ENCODE results near the gene GPR108. TPM values are rescaled to one million over a fixed set of nuclear protein-coding genes. Genes with fewer than 3 reads are reported as not detected.
"Not testable (repeated sequence)": the region's sequence is repeated elsewhere in the genome, so short reads cannot be mapped to it uniquely, and the experiment has no call there.

GPR108 gene
- total and polyA plus RNA-seq, 11 donors = 19.2 to 47.9 (median 31.1) TPM

DNA sequence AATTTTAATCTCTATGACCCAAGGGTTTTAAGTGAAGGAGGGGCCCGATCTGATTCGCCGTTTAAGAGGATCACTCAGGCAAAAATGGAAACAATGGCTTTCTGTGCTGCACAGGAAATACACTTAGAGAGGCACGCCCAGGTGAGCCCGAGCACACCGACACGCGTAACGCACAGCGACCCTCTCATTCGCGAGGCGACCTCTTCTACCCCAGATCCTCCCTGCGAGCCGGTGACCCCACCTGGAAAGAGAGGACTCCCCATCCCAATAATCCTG is 29.6 kb upstream of the GPR108 start:
- ATAC-seq (peak in 3 of 4 donors; percentile 8 to 38 (median 33)), DNase-seq (no peak)
- H3K9me3 ChIP-seq = no peaks in the 10 kb centered on the region
- peaks cover 0 to 26% (median 10%) of the 10 kb centered on the region in 12 donors for H3K4me1 ChIP-seq
- peak overlapping the region in 4 of 12 donors; percentile 39 to 72 (median 48) for H3K27ac ChIP-seq
- H3K4me3 ChIP-seq = peak overlapping the region in 9 of 12 donors; percentile 15 to 54 (median 41)
- TF ChIP-seq POLR2A (IDR thresholded peaks at IDR 0.05) = no peak
- TF ChIP-seq CTCF (IDR thresholded peaks at IDR 0.05) = no peak
- H3K27me3 ChIP-seq = peaks cover 9 to 32% (median 12%) of the 10 kb centered on the region in 9 donors
- no peaks in the 10 kb centered on the region for H3K36me3 ChIP-seq
- intact Hi-C loops (cut with DNase I) = loop anchor here in 2 of 10 donors (5.0 to 10.0 kb wide), 2 partner anchors 132 to 135 kb away; no protein-coding TSS in a partner anchor
- 1 to 2% (median 2%) methylated on average over 15 of the region's 15 CpGs for WGBS, 4 donors

DNA sequence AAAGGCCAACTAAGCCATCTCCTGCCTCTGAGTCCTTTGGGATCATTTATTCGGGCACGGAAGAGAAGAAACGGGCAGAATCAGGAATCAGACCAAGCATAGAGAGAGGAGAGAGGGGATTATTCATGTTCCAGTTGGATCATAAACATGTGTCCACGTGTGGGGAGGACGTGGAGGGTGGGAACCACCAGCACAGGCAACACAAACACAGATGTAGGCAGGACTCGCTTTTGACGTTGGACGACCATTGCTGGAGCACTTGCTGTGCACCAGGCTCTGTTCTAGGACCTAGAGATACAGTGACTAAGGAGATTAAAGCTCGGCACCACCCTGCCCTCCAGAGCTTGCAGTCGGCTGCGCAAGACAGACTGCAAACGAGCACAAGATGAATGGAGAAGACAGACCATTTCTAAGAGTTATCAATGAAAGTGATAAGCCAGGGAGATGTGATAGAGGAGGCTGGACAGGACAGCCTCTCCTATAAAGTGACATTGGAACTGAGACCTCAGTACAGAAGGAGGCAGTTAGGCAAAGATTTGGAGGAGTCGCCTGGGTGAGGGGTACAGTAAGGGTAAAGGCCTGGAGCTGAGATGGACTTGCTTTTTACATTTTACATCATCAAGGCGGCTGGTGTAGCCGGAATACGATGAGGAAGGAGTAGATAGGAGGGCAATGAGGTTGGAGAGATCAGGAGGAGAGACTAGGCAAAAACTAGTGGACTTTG is 29.1 kb upstream of the GPR108 start:
- Histone ChIP-seq H3K27ac (peak overlapping the region in 2 of 12 donors; percentile 43 to 53), H3K9me3 (no peaks in the 10 kb centered on the region), H3K4me1 (peaks cover 0 to 26% (median 10%) of the 10 kb centered on the region in 12 donors), H3K27me3 (peaks cover 9 to 32% (median 12%) of the 10 kb centered on the region in 9 donors), H3K4me3 (peak overlapping the region in 6 of 12 donors; percentile 33 to 54 (median 43)), H3K36me3 (no peaks in the 10 kb centered on the region)
- TF ChIP-seq CTCF (IDR thresholded peaks at IDR 0.05) (no peak), POLR2A (IDR thresholded peaks at IDR 0.05) (no peak)
- intact Hi-C loops (cut with DNase I) = loop anchor here in 2 of 10 donors (5.0 to 10.0 kb wide), 2 partner anchors 132 to 134 kb away; no protein-coding TSS in a partner anchor
- DNase-seq (no peak), ATAC-seq (no peak)
- WGBS, 4 donors = 29 to 33% (median 32%) methylated on average over 16 of the region's 16 CpGs

- Histone ChIP-seq H3K4me1 (peaks cover 0 to 26% (median 10%) of the 10 kb centered on the region in 12 donors), H3K4me3 (no peak overlapping the region), H3K27ac (peak overlapping the region in 1 of 12 donors; percentile 43), H3K9me3 (no peaks in the 10 kb centered on the region), H3K36me3 (no peaks in the 10 kb centered on the region), H3K27me3 (peaks cover 9 to 32% (median 12%) of the 10 kb centered on the region in 9 donors)
- 27 to 38% (median 36%) methylated on average over 7 to 8 of the region's 8 CpGs for WGBS, 4 donors
- intact Hi-C loops (cut with DNase I) = loop anchor here in 2 of 10 donors (5.0 to 10.0 kb wide), 2 partner anchors 131 to 134 kb away; no protein-coding TSS in a partner anchor
- no peak for TF ChIP-seq CTCF (IDR thresholded peaks at IDR 0.05)
- TF ChIP-seq POLR2A (IDR thresholded peaks at IDR 0.05) = no peak
- ATAC-seq = no peak
- DNase-seq = no peak
Measured at GRCh38 chr19:6765738-6766356, 28.5 kb upstream of the GPR108 start.

DNA sequence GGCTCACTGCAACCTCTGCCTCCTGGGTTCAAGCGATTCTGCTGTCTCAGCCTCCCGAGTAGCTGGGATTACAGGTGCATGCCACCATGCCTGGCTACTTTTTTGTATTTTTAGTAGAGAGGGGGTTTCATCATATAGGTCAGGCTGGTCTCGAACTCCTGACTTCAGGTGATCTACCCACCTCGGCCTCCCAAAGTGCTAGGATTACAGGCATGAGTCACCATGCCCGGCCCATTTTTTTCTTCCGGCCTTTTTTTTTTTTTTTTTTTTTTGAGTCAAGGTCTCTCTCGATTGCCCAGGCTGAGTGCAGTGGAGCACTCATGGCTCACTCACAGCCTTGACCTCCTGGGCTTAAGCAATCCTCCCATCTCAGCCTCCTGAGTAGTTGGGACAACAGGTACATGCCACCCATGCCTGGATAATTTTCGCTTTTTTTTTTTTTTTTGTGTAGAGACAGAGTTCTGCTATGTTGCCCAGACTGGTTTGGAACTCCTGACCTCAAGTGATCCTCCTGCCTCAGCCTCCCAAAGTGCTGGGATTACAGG is 24.9 kb upstream of the GPR108 start:
- peaks cover 3 to 26% (median 9%) of the 10 kb centered on the region in 9 donors for H3K27me3 ChIP-seq
- H3K4me1 ChIP-seq = peaks cover 0 to 16% (median 7%) of the 10 kb centered on the region in 12 donors
- not testable (repeated sequence) for H3K36me3 ChIP-seq, H3K4me3 ChIP-seq, ATAC-seq, H3K27ac ChIP-seq, H3K9me3 ChIP-seq, DNase-seq
- intact Hi-C loops (cut with DNase I) = loop anchor here in 1 of 10 donors (10.0 kb wide), 1 partner anchor 128 kb away; no protein-coding TSS in a partner anchor
- 83 to 91% (median 86%) methylated on average over 8 of the region's 8 CpGs for WGBS, 4 donors

Data from heart left ventricle (tissue), 16 donors.